Mesodermal cell (in vitro differentiated cells): ENCODE data around the gene HSD17B3.
"Not testable (repeated sequence)": the region's sequence is repeated elsewhere in the genome, so short reads cannot be mapped to it uniquely, and the experiment has no call there.

ENCODE experiments used
- H3K27ac ChIP-seq: 2 replicates; pipeline ENCODE4 v1.7.0; 2013; ENCODE audit warnings: mild to moderate bottlenecking, low read depth, low read length, moderate library complexity; ENCODE audit not compliant: severe bottlenecking
- H3K36me3 ChIP-seq: 2 replicates; pipeline ENCODE4 v1.7.1; 2013; ENCODE audit warnings: mild to moderate bottlenecking, low read length, moderate library complexity; ENCODE audit not compliant: control insufficient read depth, insufficient read depth
- H3K4me1 ChIP-seq: one replicate; pipeline ENCODE4 v1.7.1; 2013; ENCODE audit warnings: mild to moderate bottlenecking, low read length; ENCODE audit not compliant: insufficient read depth, control insufficient read depth, poor library complexity, severe bottlenecking
- H3K4me3 ChIP-seq: 2 replicates; pipeline ENCODE4 v1.7.0; 2013; ENCODE audit warnings: low read length, control low read depth, mild to moderate bottlenecking; ENCODE audit not compliant: insufficient read depth, poor library complexity, severe bottlenecking; ENCODE audit errors: extremely low read depth
- H3K9me3 ChIP-seq: 2 replicates; pipeline ENCODE4 v1.7.1; 2013; ENCODE audit warnings: mild to moderate bottlenecking, low read length, moderate library complexity; ENCODE audit not compliant: control insufficient read depth
- WGBS, 2 experiments: methylation state at CpG; one replicate each; pipeline ENCODE4 v1.1.5; 2013; ENCODE audit warnings: missing lambda C conversion rate in 2 of 2; ENCODE audit not compliant: insufficient coverage in 2 of 2; 5-methylcytosine and 5-hydroxymethylcytosine counted together

HSD17B3 gene

GRCh38 chr9:96331236-96331947 is 29.4 kb upstream of the HSD17B3 start:
- H3K27ac ChIP-seq = no peak overlapping the region
- WGBS, 2 experiments = 75 to 82% methylated on average over 6 of the region's 9 CpGs

GRCh38 chr9:96327694-96328352 is 25.8 kb upstream of the HSD17B3 start:
- WGBS, 2 experiments = no CpG with 5 or more reads among the region's 1 CpG
- Histone ChIP-seq H3K4me3 (no peak overlapping the region), H3K9me3 (no peaks in the 10 kb centered on the region), H3K27ac (no peak overlapping the region), H3K36me3 (no peaks in the 10 kb centered on the region), H3K4me1 (peaks cover 10% of the 10 kb centered on the region)

More at GRCh38 chr9:96331236-96331947, 29.4 kb upstream of the HSD17B3 start:
- Histone ChIP-seq H3K9me3 (no peaks in the 10 kb centered on the region), H3K36me3 (peaks cover 5% of the 10 kb centered on the region), H3K4me1 (peaks cover 10% of the 10 kb centered on the region), H3K4me3 (no peak overlapping the region)

- Histone ChIP-seq H3K4me3 (no peak overlapping the region), H3K9me3 (no peaks in the 10 kb centered on the region), H3K36me3 (peaks cover 4% of the 10 kb centered on the region), H3K4me1 (no peaks in the 10 kb centered on the region), H3K27ac (no peak overlapping the region)
Measured at GRCh38 chr9:96323169-96323568, 21.2 kb upstream of the HSD17B3 start.

- not testable (repeated sequence) for H3K4me3 ChIP-seq, H3K27ac ChIP-seq, H3K4me1 ChIP-seq, H3K9me3 ChIP-seq, H3K36me3 ChIP-seq
- WGBS, 2 experiments = 89 to 100% methylated on average over 3 to 4 of the region's 5 CpGs
Measured at GRCh38 chr9:96322736-96323135, 20.8 kb upstream of the HSD17B3 start.

- 90% methylated on average over 3 of the region's 3 CpGs for WGBS, 2 experiments
- H3K4me1 ChIP-seq, H3K9me3 ChIP-seq, H3K36me3 ChIP-seq, H3K4me3 ChIP-seq, H3K27ac ChIP-seq: not testable (repeated sequence)
Measured at GRCh38 chr9:96322210-96322609, 20.2 kb upstream of the HSD17B3 start.

- WGBS, 2 experiments = 52 to 77% methylated on average over 4 of the region's 7 CpGs
- H3K9me3 ChIP-seq = no peaks in the 10 kb centered on the region
- no peaks in the 10 kb centered on the region for H3K4me1 ChIP-seq
- peaks cover 4% of the 10 kb centered on the region for H3K36me3 ChIP-seq
- no peak overlapping the region for H3K27ac ChIP-seq
- H3K4me3 ChIP-seq = no peak overlapping the region
Measured at GRCh38 chr9:96321515-96321914, 19.5 kb upstream of the HSD17B3 start.

- WGBS, 2 experiments = 64 to 65% methylated on average over 6 to 7 of the region's 8 CpGs
- Histone ChIP-seq H3K36me3 (peaks cover 4% of the 10 kb centered on the region), H3K27ac (no peak overlapping the region), H3K4me1 (no peaks in the 10 kb centered on the region), H3K9me3 (no peaks in the 10 kb centered on the region), H3K4me3 (no peak overlapping the region)
Measured at GRCh38 chr9:96320749-96321280, 18.8 kb upstream of the HSD17B3 start.

GRCh38 chr9:96318921-96319565 is 17.1 kb upstream of the HSD17B3 start:
- Histone ChIP-seq H3K4me1 (no peaks in the 10 kb centered on the region), H3K36me3 (peaks cover 4% of the 10 kb centered on the region), H3K4me3 (no peak overlapping the region), H3K9me3 (peaks cover under 1% of the 10 kb centered on the region), H3K27ac (no peak overlapping the region)
- WGBS, 2 experiments = 78 to 79% methylated on average over 2 to 3 of the region's 6 CpGs

GRCh38 chr9:96317335-96317980 is 15.5 kb upstream of the HSD17B3 start:
- WGBS, 2 experiments = 62 to 73% methylated on average over 1 to 5 of the region's 9 CpGs
- no peaks in the 10 kb centered on the region for H3K4me1 ChIP-seq
- H3K36me3 ChIP-seq = peaks cover 4% of the 10 kb centered on the region
- no peak overlapping the region for H3K27ac ChIP-seq
- peaks cover 17% of the 10 kb centered on the region for H3K9me3 ChIP-seq
- H3K4me3 ChIP-seq = no peak overlapping the region

GRCh38 chr9:96309850-96310249 is 7.9 kb upstream of the HSD17B3 start:
- H3K27ac ChIP-seq = no peak overlapping the region
- peaks cover 17% of the 10 kb centered on the region for H3K9me3 ChIP-seq
- H3K4me3 ChIP-seq = no peak overlapping the region
- WGBS, 2 experiments = 93 to 100% methylated on average over 2 to 4 of the region's 7 CpGs
- H3K36me3 ChIP-seq = no peaks in the 10 kb centered on the region
- no peaks in the 10 kb centered on the region for H3K4me1 ChIP-seq
